PC-3 (cell line): Measurements from ENCODE around the gene FILIP1L. TPM values are rescaled to one million over a fixed set of nuclear protein-coding genes. Genes with fewer than 3 reads are reported as not detected.

ENCODE experiments used
- ATAC-seq: fragments of 200-7000 bp; cut with Tn5 transposase; 2 replicates; pipeline ENCODE4 v1.9.1; 2020; ENCODE audit warnings: mild to moderate bottlenecking, moderate library complexity
- BruUV-seq: library from RNA; stranded (reverse); fragments of 400-500 nt; replicated peaks from 2 replicates; lab custom pipeline; 2021; lab: Mats Ljungman, UMichigan
- CTCF ChIA-PET: fragments of 300-600 bp; sonication (Branson Sonifier 250); formaldehyde crosslinking; loops from one replicate; lab custom pipeline; 2022; ENCODE audit warnings: antibody characterized with exemption; lab: Charles Lee
- POLR2A ChIA-PET: fragments of 300-600 bp; sonication (Branson Sonifier 250); formaldehyde crosslinking; loops from one replicate; lab custom pipeline; 2022; ENCODE audit warnings: antibody characterized with exemption; ENCODE audit not compliant: unreplicated experiment; lab: Charles Lee
- DNase-seq: peaks from one replicate; pipeline ENCODE4 v3.0.0-alpha.2; 2015
- H2AFZ ChIP-seq: fragments of 300-600 bp; sonication (generic); 2 replicates; pipeline ENCODE4 v1.6.0; 2016; ENCODE audit warnings: antibody characterized with exemption, low read length
- H3F3A ChIP-seq: fragments of 300-600 bp; sonication (generic); one replicate; pipeline ENCODE4 v1.6.0; 2017; ENCODE audit warnings: antibody characterized with exemption, low read length, control low read depth, mild to moderate bottlenecking; ENCODE audit not compliant: unreplicated experiment
- H3K27ac ChIP-seq: fragments of 300-600 bp; sonication (generic); 2 replicates; pipeline ENCODE4 v1.5.1; 2016; ENCODE audit warnings: mild to moderate bottlenecking, low read length
- H3K27me3 ChIP-seq: fragments of 300-600 bp; sonication (generic); 2 replicates; pipeline ENCODE4 v1.6.1; 2016; ENCODE audit warnings: low read length, mixed read lengths
- H3K36me3 ChIP-seq: fragments of 300-600 bp; sonication (generic); 2 replicates; pipeline ENCODE4 v1.6.1; 2016; ENCODE audit warnings: low read depth, mixed run types, low read length, mixed read lengths
- H3K4me1 ChIP-seq: fragments of 300-600 bp; sonication (generic); 2 replicates; pipeline ENCODE4 v1.5.1; 2016; ENCODE audit warnings: low read length; ENCODE audit not compliant: insufficient read depth
- H3K4me2 ChIP-seq: fragments of 300-600 bp; sonication (generic); 2 replicates; pipeline ENCODE4 v1.6.0; 2016; ENCODE audit warnings: low read length
- H3K4me3 ChIP-seq: fragments of 300-600 bp; sonication (generic); 2 replicates; pipeline ENCODE4 v1.5.1; 2016; ENCODE audit warnings: mild to moderate bottlenecking, low read length, mixed read lengths
- H3K79me2 ChIP-seq: fragments of 300-600 bp; sonication (generic); 2 replicates; pipeline ENCODE4 v1.6.1; 2017; ENCODE audit warnings: low read length, mixed read lengths
- H3K9ac ChIP-seq: fragments of 300-600 bp; sonication (generic); 2 replicates; pipeline ENCODE4 v1.6.0; 2016; ENCODE audit warnings: mild to moderate bottlenecking, low read length
- H3K9me2 ChIP-seq: fragments of 300-600 bp; sonication (generic); replicated peaks from 2 replicates; pipeline ENCODE4 v1.6.1; 2016; ENCODE audit warnings: mixed run types, low read length, mixed read lengths
- H3K9me3 ChIP-seq: fragments of 300-600 bp; sonication (generic); 2 replicates; pipeline ENCODE4 v1.6.1; 2016; ENCODE audit warnings: low read length, mixed read lengths
- H4K20me1 ChIP-seq: fragments of 300-600 bp; sonication (generic); 2 replicates; pipeline ENCODE4 v1.6.1; 2016; ENCODE audit warnings: low read length, mixed read lengths
- CTCF ChIP-seq: fragments of 300-600 bp; sonication (generic); conservative IDR thresholded peaks from 2 replicates; pipeline ENCODE4 v1.5.1; 2017; ENCODE audit warnings: antibody characterized with exemption, low read depth, mild to moderate bottlenecking, low read length
- EZH2 ChIP-seq: fragments of 300-600 bp; sonication (generic); IDR thresholded peaks from one replicate; pipeline ENCODE4 v1.6.1; 2017; ENCODE audit warnings: antibody characterized with exemption, mild to moderate bottlenecking, low read length; ENCODE audit not compliant: unreplicated experiment
- EZH2phosphoT487 ChIP-seq: fragments of 300-600 bp; sonication (generic); IDR thresholded peaks from 2 replicates; pipeline ENCODE4 v1.6.1; 2018; ENCODE audit warnings: mild to moderate bottlenecking, antibody characterized with exemption, low read length, borderline replicate concordance
- intact Hi-C: fragments of 100-400 bp; cut with micrococcal nuclease; formaldehyde crosslinking; loops from 2 replicates; pipeline ENCODE4 v1.9.0; 2023
- total RNA-seq: library from RNA; depleted of rRNA; stranded (reverse); fragments of >200 nt; gene quantifications from 2 replicates; pipeline ENCODE4 v1.2.3, GENCODE V29; 2014

FILIP1L gene
- total RNA-seq, 1 experiment from 2014 or later = not detected

- H3K9me3 ChIP-seq = no peaks in the 10 kb centered on the region
- peaks cover 4% of the 10 kb centered on the region for H3F3A ChIP-seq
- no peak for TF ChIP-seq EZH2
- H3K4me1 ChIP-seq = peaks cover 48% of the 10 kb centered on the region
- H3K9ac ChIP-seq = no peak overlapping the region
- no peak overlapping the region for H2AFZ ChIP-seq
- POLR2A ChIA-PET = interaction anchor here (0.7 kb wide), 1 partner anchor 195 kb away, joined by 3 read pairs; no protein-coding TSS in a partner anchor
- no peak for ATAC-seq
- no peaks in the 10 kb centered on the region for H4K20me1 ChIP-seq
- no peaks in the 10 kb centered on the region for H3K27me3 ChIP-seq
- H3K36me3 ChIP-seq = no peaks in the 10 kb centered on the region
- H3K27ac ChIP-seq = no peak overlapping the region
- H3K4me2 ChIP-seq = no peak overlapping the region
- no peak overlapping the region for H3K4me3 ChIP-seq
- DNase-seq = peak; percentile 26
- no peaks in the 10 kb centered on the region for H3K9me2 ChIP-seq
- H3K79me2 ChIP-seq = peaks cover 80% of the 10 kb centered on the region
- CTCF ChIA-PET = no interaction called here
- intact Hi-C loops = loop anchor here (5.0 kb wide), 1 partner anchor 358 kb away; the partner anchor contains the start of gene TBC1D23
- no TSS peak for BruUV-seq
Observed at GRCh38 chr3:99903869-99904268, 210.4 kb downstream of the FILIP1L start.

- H2AFZ ChIP-seq = no peak overlapping the region
- TF ChIP-seq EZH2 (no peak), CTCF (no peak), EZH2phosphoT487 (no peak)
- H3K9me2 ChIP-seq = no peaks in the 10 kb centered on the region
- H3K9me3 ChIP-seq = no peaks in the 10 kb centered on the region
- intact Hi-C loops = loop anchor here (5.0 kb wide), 1 partner anchor 360 kb away; the partner anchor contains the start of gene TBC1D23
- CTCF ChIA-PET = interaction anchor here (1.5 kb wide), 1 partner anchor 59 kb away, joined by 7 read pairs; no protein-coding TSS in a partner anchor
- peak overlapping the region; percentile 24 for H3K9ac ChIP-seq
- DNase-seq = peak; percentile 70
- peaks cover 40% of the 10 kb centered on the region for H3K4me1 ChIP-seq
- H3K36me3 ChIP-seq = no peaks in the 10 kb centered on the region
- H3K27me3 ChIP-seq = no peaks in the 10 kb centered on the region
- peak; percentile 11; the same call in 1 of the 2 replicates for ATAC-seq
- peak overlapping the region; percentile 76 for H3K4me2 ChIP-seq
- H3K4me3 ChIP-seq = peak overlapping the region; percentile 37
- BruUV-seq = TSS peak; percentile 85
- POLR2A ChIA-PET = no interaction called here
- peak overlapping the region; percentile 82 for H3K27ac ChIP-seq
- peaks cover 4% of the 10 kb centered on the region for H3F3A ChIP-seq
- H4K20me1 ChIP-seq = no peaks in the 10 kb centered on the region
- peaks cover 81% of the 10 kb centered on the region for H3K79me2 ChIP-seq
Observed at GRCh38 chr3:99902091-99902490, 212.2 kb downstream of the FILIP1L start.

GRCh38 chr3:99901200-99901926, 212.9 kb downstream of the FILIP1L start:
- Histone ChIP-seq H3K4me1 (peaks cover 47% of the 10 kb centered on the region), H3K9me2 (no peaks in the 10 kb centered on the region), H4K20me1 (no peaks in the 10 kb centered on the region), H3K9me3 (no peaks in the 10 kb centered on the region), H3K36me3 (no peaks in the 10 kb centered on the region), H2AFZ (peak overlapping the region; percentile 39), H3K79me2 (peaks cover 86% of the 10 kb centered on the region), H3K27ac (peak overlapping the region; percentile 82), H3K4me2 (peak overlapping the region; percentile 76), H3K27me3 (no peaks in the 10 kb centered on the region), H3K4me3 (peak overlapping the region; percentile 37), H3K9ac (peak overlapping the region; percentile 42), H3F3A (peaks cover 4% of the 10 kb centered on the region)
- no TSS peak for BruUV-seq
- DNase-seq (peak; percentile 98), ATAC-seq (peak; percentile 82)
- ChIA-PET POLR2A (interaction anchor here (0.6 to 1.1 kb wide), 5 partner anchors 65 to 1135 kb away, joined by 3 to 7 read pairs (median 3); no protein-coding TSS in a partner anchor), CTCF (interaction anchor here (0.9 to 1.5 kb wide), 2 partner anchors 58 to 353 kb away, joined by 6 to 7 read pairs; no protein-coding TSS in a partner anchor)
- TF ChIP-seq EZH2phosphoT487 (no peak), EZH2 (no peak), CTCF (no peak)
- intact Hi-C loops = loop anchor here (1.0 to 5.0 kb wide), 5 partner anchors 9 to 361 kb away; partner anchors contain the start of gene TBC1D23
